HepG2 (cell line): ENCODE measurements around the gene CYB5R3. TPM values are rescaled to one million over a fixed set of nuclear protein-coding genes. Genes with fewer than 3 reads are reported as not detected.
A peak's percentile ranks its signal among the peaks of the same experiment; 100 is the strongest.

Experiments used
- CBX5 ChIP-seq: sonication (generic); formaldehyde crosslinking; IDR thresholded peaks from 2 replicates; pipeline ENCODE4 v1.4.0; 2020; ENCODE audit warnings: missing genetic modification reagents, borderline replicate concordance
- CEBPG ChIP-seq: IDR thresholded peaks from 2 replicates; pipeline ENCODE4 v1.6.1; 2016
- EED ChIP-seq: sonication (generic); formaldehyde crosslinking; IDR thresholded peaks from 2 replicates; pipeline ENCODE4 v1.5.0; 2020; ENCODE audit warnings: mild to moderate bottlenecking, missing genetic modification reagents
- ELF4 ChIP-seq: sonication (generic); formaldehyde crosslinking; IDR thresholded peaks from 2 replicates; pipeline ENCODE4 v1.5.0; 2020; ENCODE audit warnings: missing genetic modification reagents, mild to moderate bottlenecking, moderate library complexity, borderline replicate concordance
- EP300 ChIP-seq, 3 experiments: sonication (generic) in 1 of 3; formaldehyde crosslinking in 1 of 3; IDR thresholded peaks; 2 replicates each; pipeline versions ENCODE4 v1.5.1 to v1.6.1; 2011 to 2020; ENCODE audit warnings: low read depth in 2 of 3, low read length in 2 of 3, borderline replicate concordance in 1 of 3, improper control_type of control experiment in 1 of 3, mild to moderate bottlenecking in 1 of 3, missing genetic modification reagents in 1 of 3, moderate library complexity in 1 of 3
- FOXJ3 ChIP-seq: sonication (generic); formaldehyde crosslinking; IDR thresholded peaks from 2 replicates; pipeline ENCODE4 v1.4.0; 2020; ENCODE audit warnings: missing genetic modification reagents, mild to moderate bottlenecking, borderline replicate concordance
- FOXK2 ChIP-seq: fragments of 450-650 bp; IDR thresholded peaks from 2 replicates; pipeline ENCODE4 v1.6.1; 2016
- KLF16 ChIP-seq, 2 experiments: sonication (generic) in 1 of 2; formaldehyde crosslinking in 1 of 2; IDR thresholded peaks; 2 replicates each; pipeline versions ENCODE4 v1.6.1 to v1.8.0; 2016 to 2023; ENCODE audit warnings: missing genetic modification reagents in 2 of 2, missing compliant biosample characterization in 1 of 2
- MAFG ChIP-seq: sonication (generic); formaldehyde crosslinking; IDR thresholded peaks from 2 replicates; pipeline ENCODE4 v1.5.1; 2020; ENCODE audit warnings: mild to moderate bottlenecking, missing genetic modification reagents
- REL ChIP-seq: sonication (generic); formaldehyde crosslinking; conservative IDR thresholded peaks from 2 replicates; pipeline ENCODE4 v1.8.0; 2022; ENCODE audit warnings: mild to moderate bottlenecking, missing genetic modification reagents, moderate library complexity
- TMF1 ChIP-seq: sonication (generic); formaldehyde crosslinking; IDR thresholded peaks from 2 replicates; pipeline ENCODE4 v1.8.1; 2022; ENCODE audit warnings: low read depth, missing genetic modification reagents
- ZFP36L1 ChIP-seq: sonication (generic); formaldehyde crosslinking; IDR thresholded peaks from 2 replicates; pipeline ENCODE4 v1.8.0; 2022; ENCODE audit warnings: mild to moderate bottlenecking, missing genetic modification reagents, moderate library complexity
- ZNF12 ChIP-seq: sonication (generic); formaldehyde crosslinking; IDR thresholded peaks from 2 replicates; pipeline ENCODE4 v1.5.0; 2020; ENCODE audit warnings: missing genetic modification reagents
- ZNF274 ChIP-seq: sonication (generic); formaldehyde crosslinking; IDR thresholded peaks from 2 replicates; pipeline ENCODE4 v1.5.1; 2020; ENCODE audit warnings: mild to moderate bottlenecking, missing genetic modification reagents
- ZNF30 ChIP-seq: sonication (generic); formaldehyde crosslinking; IDR thresholded peaks from 2 replicates; pipeline ENCODE4 v1.5.0; 2020; ENCODE audit warnings: mild to moderate bottlenecking, missing genetic modification reagents
- polyA plus RNA-seq, 8 experiments: library from polyadenylated mRNA; depleted of rRNA in 3 of 8; stranded (reverse) in 7 of 8; unstranded in 1 of 8; fragments of >200 nt; fragmentation: Illumina TruSeq in 4 of 8; extraction: Trizol in 4 of 8; gene quantifications; 2 replicates each; pipeline versions ENCODE4 v1.2.1 to v1.2.3, GENCODE V29; 2011 to 2016; ENCODE audit warnings: low read depth in 4 of 8, missing spikeins in 1 of 8, mixed read lengths in 1 of 8; ENCODE audit not compliant: insufficient read depth in 1 of 8
- total RNA-seq, 5 experiments: library from RNA; depleted of rRNA; stranded (reverse); fragments of >200 nt; fragmentation: Illumina TruSeq; extraction: Trizol; gene quantifications; 2 replicates each; pipeline ENCODE4 v1.2.3, GENCODE V29; 2016; ENCODE audit warnings: low read depth in 1 of 5
- TF ChIP-seq, protein P1 (sequence below): sonication (generic); formaldehyde crosslinking; IDR thresholded peaks from 2 replicates; pipeline ENCODE4 v1.5.0; 2020; ENCODE audit warnings: missing genetic modification reagents, mild to moderate bottlenecking, borderline replicate concordance
- TF ChIP-seq, protein P2 (sequence below): sonication (generic); formaldehyde crosslinking; IDR thresholded peaks from 2 replicates; pipeline ENCODE4 v1.5.0; 2020; ENCODE audit warnings: missing genetic modification reagents
- TF ChIP-seq, protein P3 (sequence below): sonication (generic); formaldehyde crosslinking; IDR thresholded peaks from 2 replicates; pipeline ENCODE4 v1.4.0; 2020; ENCODE audit warnings: missing genetic modification reagents
- TF ChIP-seq, protein P4 (sequence below): sonication (generic); formaldehyde crosslinking; IDR thresholded peaks from 2 replicates; pipeline ENCODE4 v1.4.0; 2020; ENCODE audit warnings: mild to moderate bottlenecking, missing genetic modification reagents
- TF ChIP-seq, protein P5 (sequence below): sonication (generic); formaldehyde crosslinking; IDR thresholded peaks from 2 replicates; pipeline ENCODE4 v1.5.0; 2020; ENCODE audit warnings: missing genetic modification reagents

CYB5R3 gene
- total and polyA plus RNA-seq, 2 of the 13 experiments (the other 11 are each of a cell fraction or from before 2014, with no cell fraction given), result 32.4 to 305 TPM

DNA sequence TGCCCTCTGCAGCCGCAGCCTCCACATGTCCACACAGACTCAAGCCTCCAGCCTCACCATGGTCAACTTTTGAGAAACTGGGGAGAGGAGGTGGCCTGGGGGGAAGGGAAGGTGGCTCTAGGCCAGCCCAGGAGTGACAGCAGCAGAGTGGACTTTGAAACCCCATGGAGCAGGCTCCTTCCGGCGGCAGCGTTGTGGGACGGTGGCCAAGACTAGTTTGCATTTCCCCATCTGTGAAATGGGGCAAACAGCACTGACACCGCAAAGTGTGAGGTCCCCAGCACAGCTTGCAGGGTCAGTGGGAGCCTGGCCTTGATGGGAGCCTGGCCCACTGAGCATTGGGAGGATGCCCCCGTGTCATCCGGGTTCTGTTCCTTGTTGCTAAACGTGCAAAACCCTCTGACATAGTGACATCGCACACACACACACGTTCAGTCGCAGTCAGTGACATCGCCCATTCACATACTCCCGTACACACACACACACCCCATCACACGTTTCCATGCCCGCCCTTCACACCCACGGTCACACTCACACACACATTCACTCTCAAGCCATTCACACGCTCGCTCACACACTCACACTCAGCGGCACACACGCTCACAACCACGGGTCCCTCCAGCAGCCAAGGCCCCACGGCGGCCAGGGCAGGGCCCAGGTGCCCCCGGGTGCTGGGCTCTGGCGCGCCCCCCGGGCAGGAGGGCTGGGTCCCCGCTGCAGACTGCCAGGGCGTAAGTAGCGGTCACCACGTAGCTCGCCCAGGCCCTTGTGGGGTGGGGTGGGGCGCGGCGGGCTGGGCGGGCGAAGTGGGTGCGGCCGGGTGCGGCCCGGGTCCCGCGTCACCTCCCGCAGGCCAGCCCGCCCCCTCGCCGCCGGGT is 585 bp downstream of the CYB5R3 start (continued):
- TF ChIP-seq, protein P1, sequence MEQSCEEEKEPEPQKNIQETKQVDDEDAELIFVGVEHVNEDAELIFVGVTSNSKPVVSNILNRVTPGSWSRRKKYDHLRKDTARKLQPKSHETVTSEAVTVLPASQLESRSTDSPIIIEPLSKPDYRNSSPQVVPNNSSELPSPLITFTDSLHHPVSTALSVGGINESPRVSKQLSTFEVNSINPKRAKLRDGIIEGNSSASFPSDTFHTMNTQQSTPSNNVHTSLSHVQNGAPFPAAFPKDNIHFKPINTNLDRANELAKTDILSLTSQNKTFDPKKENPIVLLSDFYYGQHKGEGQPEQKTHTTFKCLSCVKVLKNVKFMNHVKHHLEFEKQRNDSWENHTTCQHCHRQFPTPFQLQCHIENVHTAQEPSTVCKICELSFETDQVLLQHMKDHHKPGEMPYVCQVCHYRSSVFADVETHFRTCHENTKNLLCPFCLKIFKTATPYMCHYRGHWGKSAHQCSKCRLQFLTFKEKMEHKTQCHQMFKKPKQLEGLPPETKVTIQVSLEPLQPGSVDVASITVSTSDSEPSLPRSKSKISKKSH, result no peak; the same call in 1 of the 2 replicates
- TF ChIP-seq CBX5 (CRISPR knock-in tag) (no peak), REL (no peak), ZNF274 (CRISPR knock-in tag) (no peak), KLF16 (CRISPR knock-in tag; IDR thresholded peaks at IDR 0.05) (peak in 1 of 2 experiments; percentile 50; a peak in 1 of 4 replicates), ZNF12 (CRISPR knock-in tag) (no peak; the same call in 1 of the 2 replicates), FOXJ3 (CRISPR knock-in tag) (0 out of 2 replicates have a peak, but pooled peaks have one; percentile 24), MAFG (CRISPR knock-in tag) (no peak), ELF4 (CRISPR knock-in tag) (no peak), EED (peak; percentile 39; the same call in 1 of the 2 replicates), ZFP36L1 (0 out of 2 replicates have a peak, but pooled peaks have one; percentile 53), ZNF30 (CRISPR knock-in tag) (peak; percentile 85; the same call in 1 of the 2 replicates), CEBPG (CRISPR knock-in tag) (peak; percentile 59), TMF1 (CRISPR knock-in tag) (no peak), FOXK2 (no peak), EP300 (IDR thresholded peaks at IDR 0.05; ENCODE audit: low read depth in 2 of 2, low read length in 2 of 2) (peak in 1 of 2 experiments; percentile 58; a peak in 1 of 4 replicates), EP300 (CRISPR knock-in tag; IDR thresholded peaks at IDR 0.05; ENCODE audit: borderline replicate concordance) (peak; percentile 61; the same call in 1 of the 2 replicates)
- TF ChIP-seq, protein P2, sequence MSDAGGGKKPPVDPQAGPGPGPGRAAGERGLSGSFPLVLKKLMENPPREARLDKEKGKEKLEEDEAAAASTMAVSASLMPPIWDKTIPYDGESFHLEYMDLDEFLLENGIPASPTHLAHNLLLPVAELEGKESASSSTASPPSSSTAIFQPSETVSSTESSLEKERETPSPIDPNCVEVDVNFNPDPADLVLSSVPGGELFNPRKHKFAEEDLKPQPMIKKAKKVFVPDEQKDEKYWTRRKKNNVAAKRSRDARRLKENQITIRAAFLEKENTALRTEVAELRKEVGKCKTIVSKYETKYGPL (CRISPR knock-in tag), result no peak
- TF ChIP-seq, protein P3, sequence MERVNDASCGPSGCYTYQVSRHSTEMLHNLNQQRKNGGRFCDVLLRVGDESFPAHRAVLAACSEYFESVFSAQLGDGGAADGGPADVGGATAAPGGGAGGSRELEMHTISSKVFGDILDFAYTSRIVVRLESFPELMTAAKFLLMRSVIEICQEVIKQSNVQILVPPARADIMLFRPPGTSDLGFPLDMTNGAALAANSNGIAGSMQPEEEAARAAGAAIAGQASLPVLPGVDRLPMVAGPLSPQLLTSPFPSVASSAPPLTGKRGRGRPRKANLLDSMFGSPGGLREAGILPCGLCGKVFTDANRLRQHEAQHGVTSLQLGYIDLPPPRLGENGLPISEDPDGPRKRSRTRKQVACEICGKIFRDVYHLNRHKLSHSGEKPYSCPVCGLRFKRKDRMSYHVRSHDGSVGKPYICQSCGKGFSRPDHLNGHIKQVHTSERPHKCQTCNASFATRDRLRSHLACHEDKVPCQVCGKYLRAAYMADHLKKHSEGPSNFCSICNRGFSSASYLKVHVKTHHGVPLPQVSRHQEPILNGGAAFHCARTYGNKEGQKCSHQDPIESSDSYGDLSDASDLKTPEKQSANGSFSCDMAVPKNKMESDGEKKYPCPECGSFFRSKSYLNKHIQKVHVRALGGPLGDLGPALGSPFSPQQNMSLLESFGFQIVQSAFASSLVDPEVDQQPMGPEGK (CRISPR knock-in tag), result peak; percentile 82
- TF ChIP-seq, protein P4, sequence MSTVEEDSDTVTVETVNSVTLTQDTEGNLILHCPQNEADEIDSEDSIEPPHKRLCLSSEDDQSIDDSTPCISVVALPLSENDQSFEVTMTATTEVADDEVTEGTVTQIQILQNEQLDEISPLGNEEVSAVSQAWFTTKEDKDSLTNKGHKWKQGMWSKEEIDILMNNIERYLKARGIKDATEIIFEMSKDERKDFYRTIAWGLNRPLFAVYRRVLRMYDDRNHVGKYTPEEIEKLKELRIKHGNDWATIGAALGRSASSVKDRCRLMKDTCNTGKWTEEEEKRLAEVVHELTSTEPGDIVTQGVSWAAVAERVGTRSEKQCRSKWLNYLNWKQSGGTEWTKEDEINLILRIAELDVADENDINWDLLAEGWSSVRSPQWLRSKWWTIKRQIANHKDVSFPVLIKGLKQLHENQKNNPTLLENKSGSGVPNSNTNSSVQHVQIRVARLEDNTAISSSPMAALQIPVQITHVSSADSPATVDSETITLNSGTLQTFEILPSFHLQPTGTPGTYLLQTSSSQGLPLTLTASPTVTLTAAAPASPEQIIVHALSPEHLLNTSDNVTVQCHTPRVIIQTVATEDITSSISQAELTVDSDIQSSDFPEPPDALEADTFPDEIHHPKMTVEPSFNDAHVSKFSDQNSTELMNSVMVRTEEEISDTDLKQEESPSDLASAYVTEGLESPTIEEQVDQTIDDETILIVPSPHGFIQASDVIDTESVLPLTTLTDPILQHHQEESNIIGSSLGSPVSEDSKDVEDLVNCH, result no peak
- TF ChIP-seq, protein P5, sequence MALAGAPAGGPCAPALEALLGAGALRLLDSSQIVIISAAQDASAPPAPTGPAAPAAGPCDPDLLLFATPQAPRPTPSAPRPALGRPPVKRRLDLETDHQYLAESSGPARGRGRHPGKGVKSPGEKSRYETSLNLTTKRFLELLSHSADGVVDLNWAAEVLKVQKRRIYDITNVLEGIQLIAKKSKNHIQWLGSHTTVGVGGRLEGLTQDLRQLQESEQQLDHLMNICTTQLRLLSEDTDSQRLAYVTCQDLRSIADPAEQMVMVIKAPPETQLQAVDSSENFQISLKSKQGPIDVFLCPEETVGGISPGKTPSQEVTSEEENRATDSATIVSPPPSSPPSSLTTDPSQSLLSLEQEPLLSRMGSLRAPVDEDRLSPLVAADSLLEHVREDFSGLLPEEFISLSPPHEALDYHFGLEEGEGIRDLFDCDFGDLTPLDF (CRISPR knock-in tag), result no peak
